ENCODE results near the gene PAQR6.

The PAQR6 gene

GRCh38 chr1:156228501-156228900 is 19.4 kb downstream of the PAQR6 start:
- no peak for TF ChIP-seq GABPA (IDR thresholded peaks at IDR 0.05; ENCODE audit: low read depth)
- no peak for TF ChIP-seq SPI1 (IDR thresholded peaks at IDR 0.05; ENCODE audit: borderline replicate concordance, low read depth)
- TF ChIP-seq POLR2AphosphoS5 (IDR thresholded peaks at IDR 0.05; ENCODE audit: low read depth) = no peak
- TF ChIP-seq REST (IDR thresholded peaks at IDR 0.05; ENCODE audit: insufficient replicate concordance, low read depth) = no peak
- no peak for TF ChIP-seq CTCF (IDR thresholded peaks at IDR 0.05; ENCODE audit: insufficient read depth, low read length)
- H3K27ac ChIP-seq (replicated peaks) = no peak overlapping the region

GRCh38 chr1:156226782-156227181 is 21.1 kb downstream of the PAQR6 start:
- no peak for TF ChIP-seq REST (IDR thresholded peaks at IDR 0.05; ENCODE audit: insufficient replicate concordance, low read depth)
- TF ChIP-seq CTCF (IDR thresholded peaks at IDR 0.05; ENCODE audit: insufficient read depth, low read length) = no peak
- TF ChIP-seq SPI1 (IDR thresholded peaks at IDR 0.05; ENCODE audit: borderline replicate concordance, low read depth) = no peak
- TF ChIP-seq GABPA (IDR thresholded peaks at IDR 0.05; ENCODE audit: low read depth) = no peak
- no peak for TF ChIP-seq POLR2AphosphoS5 (IDR thresholded peaks at IDR 0.05; ENCODE audit: low read depth)
- H3K27me3 ChIP-seq (ENCODE audit: insufficient read depth, poor library complexity, severe bottlenecking) = no peaks in the 10 kb centered on the region
- H3K27ac ChIP-seq (replicated peaks) = no peak overlapping the region
- no peak for DNase-seq (ENCODE audit: low read depth in 1 of 2, low spot score in 1 of 2)
- no peak overlapping the region for H3K4me3 ChIP-seq (replicated peaks; ENCODE audit: insufficient read depth, low read length)

More at GRCh38 chr1:156228501-156228900, 19.4 kb downstream of the PAQR6 start:
- no peak for DNase-seq (ENCODE audit: low read depth in 1 of 2, low spot score in 1 of 2)
- no peak overlapping the region for H3K4me3 ChIP-seq (replicated peaks; ENCODE audit: insufficient read depth, low read length)
- H3K27me3 ChIP-seq (ENCODE audit: insufficient read depth, poor library complexity, severe bottlenecking) = no peaks in the 10 kb centered on the region

GRCh38 chr1:156226116-156226538 is 21.7 kb downstream of the PAQR6 start:
- TF ChIP-seq POLR2AphosphoS5 (IDR thresholded peaks at IDR 0.05; ENCODE audit: low read depth) = no peak
- no peak for DNase-seq (ENCODE audit: low read depth in 1 of 2, low spot score in 1 of 2)
- H3K4me3 ChIP-seq (replicated peaks; ENCODE audit: insufficient read depth, low read length) = no peak overlapping the region
- H3K27me3 ChIP-seq (ENCODE audit: insufficient read depth, poor library complexity, severe bottlenecking) = no peaks in the 10 kb centered on the region
- no peak overlapping the region for H3K27ac ChIP-seq (replicated peaks)

GRCh38 chr1:156225677-156226014 is 22.2 kb downstream of the PAQR6 start:
- TF ChIP-seq POLR2AphosphoS5 (IDR thresholded peaks at IDR 0.05; ENCODE audit: low read depth) (no peak), REST (IDR thresholded peaks at IDR 0.05; ENCODE audit: insufficient replicate concordance, low read depth) (no peak), CTCF (IDR thresholded peaks at IDR 0.05; ENCODE audit: insufficient read depth, low read length) (no peak), GABPA (IDR thresholded peaks at IDR 0.05; ENCODE audit: low read depth) (no peak), SPI1 (IDR thresholded peaks at IDR 0.05; ENCODE audit: borderline replicate concordance, low read depth) (no peak)
- Histone ChIP-seq H3K27me3 (ENCODE audit: insufficient read depth, poor library complexity, severe bottlenecking) (no peaks in the 10 kb centered on the region), H3K4me3 (replicated peaks; ENCODE audit: insufficient read depth, low read length) (no peak overlapping the region), H3K27ac (replicated peaks) (no peak overlapping the region)
- DNase-seq (ENCODE audit: low read depth in 1 of 2, low spot score in 1 of 2) = no peak
